Measurements from ENCODE around the gene TTLL3.

Gene TTLL3

DNA sequence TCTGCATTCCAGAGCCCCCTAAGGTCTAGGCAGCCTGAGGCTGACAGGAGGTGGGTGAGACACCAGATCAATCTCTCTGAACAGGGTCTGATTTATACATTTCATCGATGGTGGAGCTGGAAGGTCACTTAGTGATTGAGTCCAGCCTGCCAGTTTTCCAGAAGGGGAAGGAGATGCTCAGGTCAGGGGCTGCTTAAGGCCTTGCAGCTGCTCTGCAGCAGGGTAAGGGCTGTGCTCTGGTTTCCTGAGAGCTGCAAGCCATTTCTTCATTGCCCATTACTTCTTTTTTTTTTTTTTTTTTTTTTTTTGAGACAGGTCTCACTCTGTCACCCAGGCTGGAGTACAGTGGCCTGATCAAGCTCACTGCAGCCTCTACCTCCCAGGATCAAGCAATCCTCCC lies 28.5 kb upstream of the TTLL3 start:
- in situ Hi-C loops (cut with MboI; ENCODE audit: low sequenced_read_pairs) = no loop called here

DNA sequence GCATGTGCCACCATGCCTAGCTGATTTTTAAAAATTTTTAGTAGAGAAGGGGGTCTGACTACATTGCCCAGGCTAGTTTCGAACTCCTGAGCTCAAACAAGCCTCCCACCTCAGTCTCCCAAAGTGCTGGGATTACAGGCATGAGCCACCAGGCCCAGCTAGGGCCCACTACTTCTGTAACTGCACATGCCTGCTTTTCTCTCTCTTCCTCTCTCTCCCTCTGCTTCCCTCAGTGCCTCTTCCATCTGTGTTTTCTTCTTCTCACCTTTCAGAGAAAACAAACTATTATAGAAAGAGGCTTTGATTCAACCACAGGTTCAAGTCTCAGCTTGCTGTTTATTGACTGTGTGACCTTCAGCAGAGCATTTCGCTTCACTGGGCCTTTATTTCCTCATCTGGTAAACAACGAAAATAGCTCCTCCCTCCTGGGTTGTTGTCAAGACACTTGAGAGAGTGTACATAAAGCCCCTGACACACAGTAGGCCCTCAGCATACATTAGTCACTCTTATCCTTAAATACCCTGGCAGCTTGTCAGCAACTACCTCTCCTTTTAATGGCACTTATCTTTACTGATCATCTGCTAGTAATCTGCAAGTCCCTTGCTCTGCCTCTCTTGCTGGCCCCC lies 28.0 kb upstream of the TTLL3 start:
- in situ Hi-C loops (cut with MboI; ENCODE audit: low sequenced_read_pairs) = no loop called here

- in situ Hi-C loops (cut with MboI; ENCODE audit: low sequenced_read_pairs) = no loop called here
These were observed 27.3 kb upstream of the TTLL3 start for GRCh38 chr3:9782770-9783169.

- in situ Hi-C loops (cut with MboI; ENCODE audit: low sequenced_read_pairs) = no loop called here
These were observed 26.1 kb upstream of the TTLL3 start for GRCh38 chr3:9783954-9784353.

DNA sequence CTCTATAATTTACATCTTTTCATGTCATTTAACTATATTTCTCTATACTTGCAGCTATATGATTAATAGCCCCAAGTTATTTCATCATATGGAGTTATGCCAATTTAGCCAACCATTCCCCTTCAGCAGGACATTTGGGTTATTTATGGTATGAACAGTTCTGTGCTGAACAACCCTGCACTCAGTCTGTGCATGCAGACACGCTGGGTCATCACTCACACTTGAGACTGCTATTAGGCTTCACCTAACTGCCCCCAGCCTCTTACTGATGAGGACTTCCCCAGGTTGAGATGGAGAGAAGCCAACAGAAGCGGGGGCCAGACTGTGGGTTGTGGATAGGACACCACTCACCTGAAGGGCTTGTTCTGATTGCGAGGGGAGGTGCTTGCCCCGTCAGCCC lies 25.1 kb upstream of the TTLL3 start:
- in situ Hi-C loops (cut with MboI; ENCODE audit: low sequenced_read_pairs) = no loop called here

- in situ Hi-C loops (cut with MboI; ENCODE audit: low sequenced_read_pairs) = no loop called here
These were observed 24.5 kb upstream of the TTLL3 start for GRCh38 chr3:9785602-9786001.

DNA sequence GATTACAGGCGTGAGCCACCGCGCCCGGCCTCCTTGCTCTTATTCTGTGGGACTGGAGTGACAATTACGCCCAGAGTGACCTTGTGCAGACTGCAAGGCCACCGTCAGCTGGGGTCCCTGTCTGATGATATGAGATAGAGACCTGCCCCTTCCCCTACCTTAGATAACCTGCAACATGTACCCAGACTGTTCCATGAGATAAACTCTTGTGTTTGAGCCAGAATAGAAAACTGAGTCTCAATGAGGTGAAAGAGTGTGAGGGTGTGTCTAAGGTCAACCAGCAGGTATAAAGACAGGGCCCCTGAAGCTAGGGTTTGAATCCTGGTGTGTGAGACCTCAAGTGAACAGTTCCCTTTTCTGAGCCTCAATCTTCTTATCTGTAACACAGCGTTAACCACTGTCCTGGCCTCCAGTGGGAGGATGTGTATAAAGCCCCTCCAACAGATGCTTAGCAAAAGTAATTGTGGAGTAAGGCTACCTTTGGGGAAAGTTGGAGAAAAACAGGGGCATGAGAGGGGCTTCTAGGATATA lies 23.8 kb upstream of the TTLL3 start:
- in situ Hi-C loops (cut with MboI; ENCODE audit: low sequenced_read_pairs) = no loop called here

DNA sequence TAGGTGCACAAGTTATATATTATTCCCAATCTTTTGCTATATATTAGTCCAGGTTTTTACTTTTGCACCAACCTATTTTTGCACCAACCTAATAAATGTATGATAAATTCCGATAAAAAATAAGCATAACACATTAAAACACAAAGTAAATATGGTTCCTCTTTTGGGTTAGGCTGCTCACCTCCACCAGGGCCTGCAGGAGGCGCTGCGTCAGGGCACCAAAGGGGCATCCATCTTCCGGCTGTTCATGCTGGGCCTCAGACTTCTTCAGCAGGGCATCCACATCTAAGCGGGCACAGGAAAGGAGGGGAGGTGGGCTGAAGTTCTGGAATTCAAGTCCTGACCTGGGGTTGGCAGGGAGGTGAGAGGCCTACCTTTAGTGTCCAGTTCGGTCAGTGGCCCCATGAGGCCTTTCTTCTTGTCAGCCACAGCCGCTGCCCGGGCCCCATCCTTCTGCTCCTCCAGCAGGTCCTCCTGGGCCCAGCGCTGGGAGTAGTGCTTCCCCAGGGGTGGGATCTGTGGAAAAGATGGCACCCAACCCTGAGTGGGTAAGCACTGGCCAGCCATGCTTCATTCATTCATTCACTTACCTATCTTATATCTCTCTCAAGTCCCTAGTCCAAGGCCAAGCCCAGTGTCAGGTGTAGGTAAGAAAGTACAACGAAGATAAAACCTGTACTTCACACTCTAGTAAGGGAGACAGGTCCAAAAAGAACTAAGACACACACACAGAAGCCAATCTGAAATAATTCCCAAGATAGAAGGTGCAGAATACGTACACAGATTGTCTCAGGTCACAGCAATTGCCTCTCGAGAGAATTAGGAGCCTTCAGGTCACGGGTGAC lies 23.0 kb upstream of the TTLL3 start:
- in situ Hi-C loops (cut with MboI; ENCODE audit: low sequenced_read_pairs) = no loop called here

GRCh38 chr3:9787714-9788113 lies 22.3 kb upstream of the TTLL3 start:
- in situ Hi-C loops (cut with MboI; ENCODE audit: low sequenced_read_pairs) = no loop called here

DNA sequence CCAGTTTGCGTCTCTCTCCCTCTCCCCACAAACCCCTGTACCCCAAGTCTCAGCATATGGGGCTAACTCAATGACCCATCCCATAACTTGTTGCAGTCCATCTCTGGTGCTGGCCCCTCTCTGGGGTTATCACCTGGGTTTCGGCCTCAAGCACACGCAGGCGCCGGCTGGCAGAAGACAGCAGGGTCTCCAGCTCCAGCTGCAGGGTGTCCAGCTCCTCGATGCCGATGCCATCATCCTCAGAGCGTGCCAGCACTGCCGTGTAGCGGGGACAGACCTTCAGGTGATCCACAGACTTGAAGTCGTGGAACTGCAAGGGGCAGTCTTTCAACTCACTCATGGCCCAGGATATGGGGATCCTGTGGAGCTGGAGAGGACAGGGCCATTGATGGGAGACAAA lies 18.9 kb upstream of the TTLL3 start:
- in situ Hi-C loops (cut with MboI; ENCODE audit: low sequenced_read_pairs) = no loop called here

GRCh38 chr3:9791790-9792404 lies 18.2 kb upstream of the TTLL3 start:
- in situ Hi-C loops (cut with MboI; ENCODE audit: low sequenced_read_pairs) = no loop called here

DNA sequence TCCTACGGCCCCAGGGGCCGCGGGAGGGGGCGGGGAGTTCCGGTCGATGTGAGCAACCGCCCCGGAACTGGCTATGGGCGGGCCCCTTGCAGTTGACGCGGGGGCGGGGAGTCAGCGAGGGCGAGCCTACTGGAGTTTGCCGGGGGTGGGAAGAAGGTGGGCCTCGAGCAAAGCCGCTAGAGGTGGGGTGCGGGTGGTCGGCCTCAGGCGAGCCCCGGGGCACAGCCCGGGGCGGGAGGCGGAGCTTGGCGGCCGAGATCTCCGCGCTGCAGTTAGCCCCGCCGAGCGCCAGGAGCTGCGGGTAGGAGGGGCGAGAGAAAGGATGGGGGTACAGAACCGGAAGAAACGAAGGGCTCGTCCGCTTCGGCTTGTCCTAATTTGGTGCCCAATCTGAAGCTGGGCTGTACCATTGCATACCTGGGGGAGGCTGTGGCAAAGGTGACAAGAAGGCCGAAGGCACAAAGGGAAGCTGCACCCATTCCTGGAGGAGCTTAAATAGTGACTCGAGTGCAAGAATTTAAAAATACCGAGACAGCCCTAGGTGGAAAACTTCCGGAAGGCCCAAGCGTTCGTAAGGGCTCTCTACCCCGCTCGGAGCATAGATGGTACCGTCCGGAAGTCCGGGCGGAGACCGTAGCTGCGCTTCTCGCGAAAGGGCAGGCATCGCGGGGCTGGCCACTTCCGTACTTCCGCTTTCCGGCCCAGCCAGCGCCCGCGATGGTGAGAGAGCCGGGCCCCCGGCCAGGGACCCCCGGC lies 17.5 kb upstream of the TTLL3 start, which contains the start of the genes ARPC4 and TADA3:
Gene ARPC4 (plus strand): TSS at position 678 of the 756 bp plus-strand sequence. CDS start 40 bp downstream, at position 718.
Gene TADA3 (minus strand): TSS at position 69 of the 756 bp plus-strand sequence. CDS start 1,007 bp downstream, outside the sequence.
- in situ Hi-C loops (cut with MboI; ENCODE audit: low sequenced_read_pairs) = no loop called here

DNA sequence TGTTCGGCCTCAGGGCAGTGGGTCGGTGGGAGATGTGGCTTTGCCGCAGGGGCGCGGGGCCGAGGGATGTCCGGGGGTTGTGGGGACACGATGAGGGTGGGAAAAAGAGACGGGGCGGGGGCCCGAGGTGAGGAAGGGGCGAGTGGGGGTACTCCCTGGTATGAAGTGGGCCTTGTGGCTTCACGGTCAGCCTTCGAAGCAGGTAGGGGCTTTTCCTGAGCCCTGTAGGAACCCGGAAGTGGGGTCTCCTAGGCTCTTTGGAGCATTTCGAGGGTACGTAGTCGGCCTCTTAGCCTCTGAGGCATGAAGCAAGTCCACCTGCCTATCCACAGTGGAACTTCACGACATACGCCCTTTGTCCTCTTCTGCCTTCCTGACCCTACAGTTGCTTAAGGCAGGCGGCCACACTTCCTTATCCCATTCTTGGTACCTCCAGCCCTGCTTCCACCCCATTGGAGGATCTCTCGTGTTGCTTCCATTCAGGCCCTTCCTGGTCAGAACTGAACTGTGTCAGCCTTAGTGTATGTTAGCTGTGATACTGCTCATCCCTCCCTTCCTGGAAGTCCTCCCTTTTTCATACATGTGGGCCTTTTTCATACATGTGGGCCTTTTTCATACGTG lies 16.8 kb upstream of the TTLL3 start:
- in situ Hi-C loops (cut with MboI; ENCODE audit: low sequenced_read_pairs) = no loop called here

DNA sequence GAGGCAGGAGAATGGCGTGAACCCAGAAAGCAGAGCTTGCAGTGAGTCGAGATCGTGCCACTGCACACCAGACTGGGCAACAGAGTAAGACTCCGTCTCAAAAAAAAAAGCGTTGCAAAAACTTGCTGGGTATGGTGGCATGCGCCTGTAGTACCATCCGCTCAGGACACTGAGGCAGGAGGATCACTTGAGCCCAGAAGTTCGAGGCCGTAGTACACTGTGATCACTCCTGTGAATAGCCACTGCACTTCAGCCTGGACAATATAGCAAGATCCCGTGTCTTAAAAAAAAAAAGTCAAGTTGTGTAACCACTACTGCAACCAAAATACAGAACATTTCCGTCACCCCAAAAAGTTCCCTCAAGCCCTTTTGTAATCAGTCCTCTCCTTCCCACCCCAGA lies 15.7 kb upstream of the TTLL3 start:
- in situ Hi-C loops (cut with MboI; ENCODE audit: low sequenced_read_pairs) = no loop called here

GRCh38 chr3:9795207-9795606 lies 14.9 kb upstream of the TTLL3 start:
- in situ Hi-C loops (cut with MboI; ENCODE audit: low sequenced_read_pairs) = no loop called here

GRCh38 chr3:9797196-9797945 lies 12.7 kb upstream of the TTLL3 start:
- in situ Hi-C loops (cut with MboI; ENCODE audit: low sequenced_read_pairs) = no loop called here

GRCh38 chr3:9800529-9800928 lies 9.5 kb upstream of the TTLL3 start:
- in situ Hi-C loops (cut with MboI; ENCODE audit: low sequenced_read_pairs) = no loop called here

DNA sequence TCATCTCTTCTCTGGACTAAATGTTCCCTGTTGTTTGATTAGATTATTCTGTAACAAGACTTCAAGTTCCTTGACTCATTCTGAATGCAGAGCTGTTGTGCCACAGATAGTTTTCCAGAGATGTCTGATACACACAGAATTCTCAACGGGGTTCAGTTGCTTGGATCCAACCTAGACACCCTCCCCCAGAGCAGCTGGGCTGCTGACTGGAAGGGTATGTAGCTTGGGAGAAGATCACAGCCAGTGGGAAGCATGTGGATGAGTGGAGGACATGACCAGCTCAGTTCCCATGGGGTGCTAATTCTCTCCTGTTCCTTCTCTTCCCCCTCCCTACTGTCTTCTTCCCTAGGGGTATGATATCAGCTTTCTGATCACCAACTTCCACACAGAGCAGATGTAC lies 6.6 kb upstream of the TTLL3 start:
- in situ Hi-C loops (cut with MboI; ENCODE audit: low sequenced_read_pairs) = no loop called here

DNA sequence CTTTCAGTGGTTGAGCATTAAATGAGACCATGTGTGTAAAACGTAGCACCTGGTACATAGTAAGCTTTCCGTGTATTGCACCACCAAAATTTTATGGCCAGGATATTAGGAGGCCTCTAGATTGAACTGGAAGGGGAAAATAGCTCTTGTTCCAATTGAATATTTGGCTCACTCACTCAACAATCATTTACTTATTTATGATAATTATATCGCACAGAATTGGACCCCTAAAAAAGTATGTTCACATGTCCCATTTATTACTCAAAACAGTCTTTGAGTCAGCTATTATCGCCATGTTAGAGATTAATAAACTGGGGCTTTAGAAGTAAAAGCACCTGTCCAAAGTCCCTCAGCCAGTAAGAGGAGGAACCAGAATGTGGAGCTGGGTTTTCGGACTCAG lies 5.1 kb upstream of the TTLL3 start:
- in situ Hi-C loops (cut with MboI; ENCODE audit: low sequenced_read_pairs) = no loop called here

DNA sequence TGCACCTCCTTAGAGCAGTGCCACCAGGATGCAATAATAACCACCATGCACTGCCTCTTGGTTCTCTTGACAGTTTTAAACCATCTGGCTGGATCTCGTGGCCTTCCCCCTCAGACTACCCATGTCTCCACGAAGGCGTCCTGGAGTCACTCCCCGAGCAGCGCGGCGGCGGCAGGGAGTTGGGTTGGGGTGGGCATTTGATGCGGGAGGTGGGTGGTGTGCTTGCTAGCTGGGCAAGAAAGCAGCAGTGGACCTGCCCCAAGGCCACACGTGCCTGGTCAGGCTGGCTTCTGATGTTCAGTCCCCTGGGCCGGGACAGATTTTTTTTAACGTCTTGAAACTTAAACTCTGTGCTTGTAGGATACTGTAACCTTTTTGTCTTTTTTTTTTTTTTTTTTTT lies 3.9 kb upstream of the TTLL3 start:
- in situ Hi-C loops (cut with MboI; ENCODE audit: low sequenced_read_pairs) = no loop called here
